Measurements from ENCODE around the gene BCO2.

DNA sequence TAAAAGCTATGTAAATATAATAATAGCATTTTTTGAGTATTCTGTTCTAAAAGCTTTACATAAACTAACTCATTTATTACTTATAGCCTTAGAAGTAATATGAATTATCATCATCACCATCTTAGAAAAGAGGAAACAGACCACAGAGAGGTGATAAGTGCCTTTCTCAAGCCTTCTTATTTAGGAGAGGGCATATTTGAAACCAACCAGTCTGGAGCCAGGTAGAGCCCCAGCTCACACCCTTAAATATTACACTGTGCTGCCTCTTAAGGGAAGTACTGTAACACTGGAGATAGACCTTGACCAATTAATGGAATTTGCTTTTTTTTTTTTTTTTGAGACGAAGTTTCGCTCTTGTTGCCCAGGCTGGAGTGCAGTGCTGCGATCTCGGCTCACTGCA lies 2.3 kb downstream of the BCO2 start:
- TF ChIP-seq, protein P1, sequence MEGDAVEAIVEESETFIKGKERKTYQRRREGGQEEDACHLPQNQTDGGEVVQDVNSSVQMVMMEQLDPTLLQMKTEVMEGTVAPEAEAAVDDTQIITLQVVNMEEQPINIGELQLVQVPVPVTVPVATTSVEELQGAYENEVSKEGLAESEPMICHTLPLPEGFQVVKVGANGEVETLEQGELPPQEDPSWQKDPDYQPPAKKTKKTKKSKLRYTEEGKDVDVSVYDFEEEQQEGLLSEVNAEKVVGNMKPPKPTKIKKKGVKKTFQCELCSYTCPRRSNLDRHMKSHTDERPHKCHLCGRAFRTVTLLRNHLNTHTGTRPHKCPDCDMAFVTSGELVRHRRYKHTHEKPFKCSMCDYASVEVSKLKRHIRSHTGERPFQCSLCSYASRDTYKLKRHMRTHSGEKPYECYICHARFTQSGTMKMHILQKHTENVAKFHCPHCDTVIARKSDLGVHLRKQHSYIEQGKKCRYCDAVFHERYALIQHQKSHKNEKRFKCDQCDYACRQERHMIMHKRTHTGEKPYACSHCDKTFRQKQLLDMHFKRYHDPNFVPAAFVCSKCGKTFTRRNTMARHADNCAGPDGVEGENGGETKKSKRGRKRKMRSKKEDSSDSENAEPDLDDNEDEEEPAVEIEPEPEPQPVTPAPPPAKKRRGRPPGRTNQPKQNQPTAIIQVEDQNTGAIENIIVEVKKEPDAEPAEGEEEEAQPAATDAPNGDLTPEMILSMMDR (IDR thresholded peaks at IDR 0.05) = no peak
- TF ChIP-seq POLR2A (IDR thresholded peaks at IDR 0.05) (no peak), EP300 (IDR thresholded peaks at IDR 0.05) (no peak)

Measured in ovary (tissue), 3 donors.